ENCODE measurements around the gene ZNF217. TPM values are rescaled to one million over a fixed set of nuclear protein-coding genes. Genes with fewer than 3 reads are reported as not detected.
"Not testable (repeated sequence)": the region's sequence is repeated elsewhere in the genome, so short reads cannot be mapped to it uniquely, and the experiment has no call there.

Gene ZNF217
- total RNA-seq, 2 donors from 2014 or later: 7.6 to 13.8 TPM

GRCh38 chr20:53636540-53637097 lies 43.0 kb upstream of the ZNF217 start:
- Histone ChIP-seq H3K36me3 (no peaks in the 10 kb centered on the region), H3K27me3 (no peaks in the 10 kb centered on the region), H3K27ac (no peak overlapping the region), H3K4me3 (no peak overlapping the region), H3K9me3 (no peaks in the 10 kb centered on the region), H3K4me1 (no peaks in the 10 kb centered on the region)
- TF ChIP-seq, protein P1, sequence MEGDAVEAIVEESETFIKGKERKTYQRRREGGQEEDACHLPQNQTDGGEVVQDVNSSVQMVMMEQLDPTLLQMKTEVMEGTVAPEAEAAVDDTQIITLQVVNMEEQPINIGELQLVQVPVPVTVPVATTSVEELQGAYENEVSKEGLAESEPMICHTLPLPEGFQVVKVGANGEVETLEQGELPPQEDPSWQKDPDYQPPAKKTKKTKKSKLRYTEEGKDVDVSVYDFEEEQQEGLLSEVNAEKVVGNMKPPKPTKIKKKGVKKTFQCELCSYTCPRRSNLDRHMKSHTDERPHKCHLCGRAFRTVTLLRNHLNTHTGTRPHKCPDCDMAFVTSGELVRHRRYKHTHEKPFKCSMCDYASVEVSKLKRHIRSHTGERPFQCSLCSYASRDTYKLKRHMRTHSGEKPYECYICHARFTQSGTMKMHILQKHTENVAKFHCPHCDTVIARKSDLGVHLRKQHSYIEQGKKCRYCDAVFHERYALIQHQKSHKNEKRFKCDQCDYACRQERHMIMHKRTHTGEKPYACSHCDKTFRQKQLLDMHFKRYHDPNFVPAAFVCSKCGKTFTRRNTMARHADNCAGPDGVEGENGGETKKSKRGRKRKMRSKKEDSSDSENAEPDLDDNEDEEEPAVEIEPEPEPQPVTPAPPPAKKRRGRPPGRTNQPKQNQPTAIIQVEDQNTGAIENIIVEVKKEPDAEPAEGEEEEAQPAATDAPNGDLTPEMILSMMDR (IDR thresholded peaks at IDR 0.05): no peak
- no peak for DNase-seq (ENCODE audit: low spot score)

DNA sequence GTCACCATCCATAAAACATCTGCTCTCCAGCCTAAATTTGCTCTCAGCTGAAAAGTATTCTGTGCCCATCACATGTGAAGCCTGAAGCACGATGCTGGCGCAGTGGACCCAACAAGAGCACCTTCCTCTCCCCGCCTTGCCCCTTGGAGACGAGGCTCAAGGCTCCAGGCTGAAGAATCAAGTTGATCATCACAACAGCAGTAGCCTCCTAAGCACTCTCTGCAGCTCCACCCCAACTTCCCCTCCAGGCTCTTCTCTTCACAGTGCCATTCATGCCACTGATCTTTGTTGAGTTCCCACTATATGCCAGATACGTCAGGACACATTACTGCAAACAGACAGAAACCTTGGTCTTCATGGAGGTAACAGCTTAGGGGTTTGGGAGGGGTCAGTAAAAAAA lies 41.6 kb upstream of the ZNF217 start:
- TF ChIP-seq, protein P1 (IDR thresholded peaks at IDR 0.05): no peak
- DNase-seq (ENCODE audit: low spot score): peak; percentile 46
- H3K27ac ChIP-seq: no peak overlapping the region
- no peaks in the 10 kb centered on the region for H3K36me3 ChIP-seq
- H3K27me3 ChIP-seq: no peaks in the 10 kb centered on the region
- H3K4me3 ChIP-seq: no peak overlapping the region
- H3K4me1 ChIP-seq: no peaks in the 10 kb centered on the region
- no peaks in the 10 kb centered on the region for H3K9me3 ChIP-seq

- TF ChIP-seq, protein P1 (IDR thresholded peaks at IDR 0.05): no peak
- H3K27ac ChIP-seq: no peak overlapping the region
- peak; percentile 7 for DNase-seq (ENCODE audit: low spot score)
- no peak overlapping the region for H3K4me3 ChIP-seq
- no peaks in the 10 kb centered on the region for H3K36me3 ChIP-seq
- H3K27me3 ChIP-seq: no peaks in the 10 kb centered on the region
- H3K4me1 ChIP-seq: no peaks in the 10 kb centered on the region
- H3K9me3 ChIP-seq: no peaks in the 10 kb centered on the region
Observed at GRCh38 chr20:53631909-53632662, 38.4 kb upstream of the ZNF217 start.

GRCh38 chr20:53629436-53629835 lies 35.8 kb upstream of the ZNF217 start:
- Histone ChIP-seq H3K9me3 (no peaks in the 10 kb centered on the region), H3K27ac (no peak overlapping the region), H3K4me3 (no peak overlapping the region), H3K36me3 (no peaks in the 10 kb centered on the region), H3K27me3 (no peaks in the 10 kb centered on the region), H3K4me1 (no peaks in the 10 kb centered on the region)
- no peak for DNase-seq (ENCODE audit: low spot score)
- TF ChIP-seq, protein P1 (IDR thresholded peaks at IDR 0.05): no peak

GRCh38 chr20:53628758-53629157 lies 35.1 kb upstream of the ZNF217 start:
- H3K36me3 ChIP-seq; H3K4me3 ChIP-seq; H3K4me1 ChIP-seq; H3K9me3 ChIP-seq; H3K27ac ChIP-seq; H3K27me3 ChIP-seq; DNase-seq (ENCODE audit: low spot score): not testable (repeated sequence)

GRCh38 chr20:53628076-53628475 lies 34.4 kb upstream of the ZNF217 start:
- H3K27ac ChIP-seq: no peak overlapping the region
- H3K4me1 ChIP-seq: peaks cover 0 to 9% of the 10 kb centered on the region in 2 donors
- H3K36me3 ChIP-seq: no peaks in the 10 kb centered on the region
- no peak overlapping the region for H3K4me3 ChIP-seq
- TF ChIP-seq, protein P1 (IDR thresholded peaks at IDR 0.05): no peak
- no peaks in the 10 kb centered on the region for H3K9me3 ChIP-seq
- H3K27me3 ChIP-seq: no peaks in the 10 kb centered on the region
- DNase-seq (ENCODE audit: low spot score): no peak

DNA sequence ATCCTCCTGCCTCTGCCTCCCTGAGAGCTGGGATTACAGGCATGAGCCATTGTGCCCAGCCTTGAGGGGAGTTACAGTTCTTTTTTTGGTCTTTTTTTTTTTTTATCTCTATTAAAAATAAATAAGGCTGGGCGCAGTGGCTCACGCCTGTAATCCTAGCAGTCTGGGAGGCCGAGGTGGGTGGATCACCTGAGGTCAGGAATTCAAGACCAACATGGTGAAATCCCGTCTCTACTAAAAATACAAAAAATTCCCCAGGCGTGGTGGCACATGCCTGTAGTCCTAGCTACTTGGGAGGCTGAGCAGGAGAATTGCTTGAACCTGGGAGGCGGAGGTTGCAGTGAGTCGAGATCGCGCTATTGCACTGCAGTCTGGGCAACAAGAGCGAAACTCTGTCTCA lies 33.4 kb upstream of the ZNF217 start:
- not testable (repeated sequence) for DNase-seq (ENCODE audit: low spot score); H3K4me3 ChIP-seq; H3K27me3 ChIP-seq; H3K27ac ChIP-seq; H3K9me3 ChIP-seq; H3K36me3 ChIP-seq
- peaks cover 0 to 20% of the 10 kb centered on the region in 2 donors for H3K4me1 ChIP-seq

All from right atrium auricular region (tissue), 2 donors.